OCI-LY7 (cell line): ENCODE results near the gene TBX4. TPM values are rescaled to one million over a fixed set of nuclear protein-coding genes. Genes with fewer than 3 reads are reported as not detected.

Experiments used
- BruUV-seq: library from RNA; stranded (reverse); fragments of 400-500 nt; replicated peaks from 2 replicates; lab custom pipeline; 2021; lab: Mats Ljungman, UMichigan
- CTCF ChIA-PET: fragments of 300-600 bp; sonication (Branson Sonifier 250); formaldehyde crosslinking; loops from one replicate; lab custom pipeline; 2022; ENCODE audit warnings: antibody characterized with exemption; ENCODE audit not compliant: unreplicated experiment; lab: Charles Lee
- POLR2A ChIA-PET: fragments of 300-600 bp; sonication (Branson Sonifier 250); formaldehyde crosslinking; loops from one replicate; lab custom pipeline; 2022; ENCODE audit warnings: antibody characterized with exemption; lab: Charles Lee
- DNase-seq: peaks from one replicate; pipeline ENCODE4 v3.0.0-alpha.2; 2015; ENCODE audit warnings: low spot score
- H2AFZ ChIP-seq: fragments of 200-600 bp; sonication (generic), shearing (Covaris generic); 2 replicates; pipeline ENCODE4 v1.6.1; 2014; ENCODE audit warnings: mild to moderate bottlenecking, antibody characterized with exemption, low read length, moderate library complexity
- H3K27ac ChIP-seq: fragments of 200-600 bp; sonication (generic); 2 replicates; pipeline ENCODE4 v1.5.1; 2014; ENCODE audit warnings: mixed run types, low read depth, mild to moderate bottlenecking, moderate library complexity, low read length, inconsistent platforms; ENCODE audit not compliant: poor library complexity, severe bottlenecking
- H3K36me3 ChIP-seq: fragments of 200-600 bp; sonication (generic); 2 replicates; pipeline ENCODE4 v1.6.1; 2014; ENCODE audit warnings: mild to moderate bottlenecking, antibody characterized with exemption, low read length, moderate library complexity, mixed read lengths; ENCODE audit not compliant: insufficient read depth
- H3K4me1 ChIP-seq: fragments of 200-600 bp; sonication (generic); 2 replicates; pipeline ENCODE4 v1.5.1; 2014; ENCODE audit warnings: mild to moderate bottlenecking, low read length; ENCODE audit not compliant: insufficient read depth, poor library complexity, severe bottlenecking
- H3K4me2 ChIP-seq: fragments of 200-600 bp; sonication (generic); 2 replicates; pipeline ENCODE4 v1.6.1; 2014; ENCODE audit warnings: mild to moderate bottlenecking, low read length
- H3K4me3 ChIP-seq: fragments of 200-600 bp; sonication (generic); 2 replicates; pipeline ENCODE4 v1.5.1; 2014; ENCODE audit warnings: mild to moderate bottlenecking, low read depth, low read length; ENCODE audit not compliant: poor library complexity, severe bottlenecking
- H3K79me2 ChIP-seq: fragments of 200-600 bp; sonication (generic); 2 replicates; pipeline ENCODE4 v1.6.1; 2016; ENCODE audit warnings: low read depth, mild to moderate bottlenecking, low read length, moderate library complexity, mixed read lengths; ENCODE audit not compliant: insufficient read depth
- H3K9me2 ChIP-seq: fragments of 200-600 bp; sonication (generic); 2 replicates; pipeline ENCODE4 v1.6.1; 2016; ENCODE audit warnings: mild to moderate bottlenecking, low read length, mixed read lengths; ENCODE audit not compliant: insufficient read depth
- H3K9me3 ChIP-seq: fragments of 200-600 bp; sonication (generic); 2 replicates; pipeline ENCODE4 v1.6.1; 2014; ENCODE audit warnings: mild to moderate bottlenecking, mixed run types, low read length, mixed read lengths
- H4K20me1 ChIP-seq: fragments of 200-600 bp; sonication (generic); 2 replicates; pipeline ENCODE4 v1.6.1; 2014; ENCODE audit warnings: mild to moderate bottlenecking, antibody characterized with exemption, low read length, moderate library complexity, mixed read lengths; ENCODE audit not compliant: insufficient read depth
- CTCF ChIP-seq: fragments of 200-600 bp; sonication (generic); conservative IDR thresholded peaks from 2 replicates; pipeline ENCODE4 v1.5.1; 2014; ENCODE audit warnings: mild to moderate bottlenecking, antibody characterized with exemption, low read length, moderate library complexity, mixed read lengths
- EZH2phosphoT487 ChIP-seq: fragments of 200-600 bp; sonication (generic); IDR thresholded peaks from 2 replicates; pipeline ENCODE4 v1.6.1; 2018; ENCODE audit warnings: low read depth, borderline replicate concordance, mild to moderate bottlenecking, mixed run types, antibody characterized with exemption, low read length, moderate library complexity, mixed read lengths
- intact Hi-C: fragments of 100-400 bp; cut with micrococcal nuclease; formaldehyde crosslinking; loops from one replicate; pipeline ENCODE4 v1.10.0; 2022; ENCODE audit not compliant: unreplicated experiment
- total RNA-seq, 2 experiments: library from RNA; depleted of rRNA in 1 of 2; stranded (reverse); fragments of >200 nt in 1 of 2; shearing (Covaris generic) in 1 of 2; gene quantifications; 2 replicates each; pipeline ENCODE4 v1.2.3, GENCODE V29; 2014 to 2022

The TBX4 gene
- total RNA-seq, 2 experiments from 2014 or later = not detected

GRCh38 chr17:61406537-61406845 is 45.7 kb upstream of the TBX4 start:
- no peak overlapping the region for H2AFZ ChIP-seq
- H3K27ac ChIP-seq = no peak overlapping the region
- H3K79me2 ChIP-seq = no peaks in the 10 kb centered on the region
- DNase-seq = no peak
- no peaks in the 10 kb centered on the region for H3K9me2 ChIP-seq
- no peak overlapping the region for H3K4me2 ChIP-seq
- H4K20me1 ChIP-seq = no peaks in the 10 kb centered on the region
- POLR2A ChIA-PET = interaction anchor here (0.6 kb wide), 1 partner anchor 811 kb away, joined by 3 read pairs; no protein-coding TSS in a partner anchor
- intact Hi-C loops = no loop called here
- no peaks in the 10 kb centered on the region for H3K36me3 ChIP-seq
- no peak overlapping the region for H3K4me3 ChIP-seq
- no peaks in the 10 kb centered on the region for H3K9me3 ChIP-seq
- TF ChIP-seq CTCF (no peak), EZH2phosphoT487 (no peak)
- H3K4me1 ChIP-seq = peaks cover 8% of the 10 kb centered on the region
- CTCF ChIA-PET = no interaction called here
- BruUV-seq = no TSS peak

- intact Hi-C loops = no loop called here
- no peaks in the 10 kb centered on the region for H3K36me3 ChIP-seq
- H2AFZ ChIP-seq = no peak overlapping the region
- no peaks in the 10 kb centered on the region for H3K79me2 ChIP-seq
- DNase-seq = no peak
- ChIA-PET CTCF (no interaction called here), POLR2A (no interaction called here)
- H3K4me2 ChIP-seq = no peak overlapping the region
- peaks cover 16% of the 10 kb centered on the region for H3K4me1 ChIP-seq
- no peaks in the 10 kb centered on the region for H3K9me2 ChIP-seq
- no peak overlapping the region for H3K27ac ChIP-seq
- H4K20me1 ChIP-seq = no peaks in the 10 kb centered on the region
- no peak overlapping the region for H3K4me3 ChIP-seq
- BruUV-seq = no TSS peak
- TF ChIP-seq CTCF = no peak
- no peak for TF ChIP-seq EZH2phosphoT487
- no peaks in the 10 kb centered on the region for H3K9me3 ChIP-seq
These were observed 45.0 kb upstream of the TBX4 start for GRCh38 chr17:61406971-61407911.
